K562 (cell line): Measurements from ENCODE around the gene CEP170. TPM values are rescaled to one million over a fixed set of nuclear protein-coding genes. Genes with fewer than 3 reads are reported as not detected.

ENCODE experiments used
- ATAC-seq: fragments of 200-7000 bp; cut with Tn5 transposase; 3 replicates; pipeline ENCODE4 v1.9.1; 2020; ENCODE audit warnings: moderate library complexity
- BruUV-seq: library from RNA; stranded (reverse); fragments of 400-500 nt; replicated peaks from 2 replicates; lab custom pipeline; 2021; lab: Mats Ljungman, UMichigan
- CTCF ChIA-PET: fragments of 300-600 bp; formaldehyde crosslinking; extraction: SDS; loops from one replicate; lab custom pipeline; 2021; ENCODE audit warnings: low intra/inter-chr PET ratio; lab: Yijun Ruan, JAX
- POLR2A ChIA-PET: fragments of 300-600, 350-650 bp; sonication (Branson Sonifier 250); formaldehyde crosslinking; extraction: SDS; loops from one replicate; lab custom pipeline; 2021; ENCODE audit warnings: antibody characterized with exemption, inconsistent platforms; lab: Yijun Ruan, JAX
- DNase-seq, 4 experiments: peaks; one replicate each; pipeline versions ENCODE4 v3.0.0 to v3.0.0-alpha.2; 2011 to 2018; ENCODE audit warnings: low spot score in 3 of 4, mixed read lengths in 3 of 4; ENCODE audit errors: extremely low read depth in 1 of 4
- FAIRE-seq: peaks from 2 replicates; lab custom pipeline; 2011; peaks lifted over from hg19 to GRCh38; lab: Jason Lieb, UNC
- H2AFZ ChIP-seq: 2 replicates; pipeline ENCODE4 v1.6.0; 2011; ENCODE audit warnings: low read depth, low read length, control low read depth, inconsistent platforms
- H3K27ac ChIP-seq: fragments of 200-600 bp; 3 replicates; pipeline ENCODE4 v1.8.0; 2011; ENCODE audit warnings: low read depth, mild to moderate bottlenecking, control low read depth, inconsistent platforms, low read length, moderate library complexity, mixed read lengths; ENCODE audit errors: extremely low read depth
- H3K27me3 ChIP-seq, 2 experiments: fragments of 300-600 bp in 1 of 2; 2 replicates in 1 of 2; 3 replicates in 1 of 2; pipeline versions ENCODE4 v1.6.0 to v1.8.0; 2011; ENCODE audit warnings: inconsistent platforms in 2 of 2, low read length in 2 of 2, mild to moderate bottlenecking in 1 of 2, mixed read lengths in 1 of 2, moderate library complexity in 1 of 2; ENCODE audit not compliant: control insufficient read depth in 2 of 2, insufficient read depth in 2 of 2
- H3K36me3 ChIP-seq: fragments of 300-600 bp; 3 replicates; pipeline ENCODE4 v1.8.0; 2011; ENCODE audit warnings: mild to moderate bottlenecking, low read length, inconsistent platforms; ENCODE audit not compliant: control insufficient read depth, insufficient read depth
- H3K4me1 ChIP-seq, 2 experiments: fragments of 200-600 bp in 1 of 2; replicated peaks in 1 of 2; 2 replicates in 1 of 2; 3 replicates in 1 of 2; pipeline versions ENCODE4 v1.5.1 to v1.8.0; 2011; ENCODE audit warnings: inconsistent platforms in 2 of 2, low read length in 2 of 2, mild to moderate bottlenecking in 1 of 2, mixed read lengths in 1 of 2, moderate library complexity in 1 of 2; ENCODE audit not compliant: control insufficient read depth in 2 of 2, insufficient read depth in 2 of 2
- H3K4me2 ChIP-seq: 2 replicates; pipeline ENCODE4 v1.6.1; 2011; ENCODE audit warnings: low read length, control low read depth, inconsistent platforms, mixed read lengths; ENCODE audit not compliant: insufficient read depth
- H3K4me3 ChIP-seq: fragments of 200-600 bp; sonication (generic), shearing (Covaris generic); 2 replicates; pipeline ENCODE4 v1.5.1; 2016; ENCODE audit warnings: control low read depth, inconsistent platforms
- H3K79me2 ChIP-seq: fragments of 200-600 bp; 3 replicates; pipeline ENCODE4 v1.8.0; 2011; ENCODE audit warnings: low read length, inconsistent platforms; ENCODE audit not compliant: control insufficient read depth, insufficient read depth
- H3K9ac ChIP-seq, 2 experiments: 2 replicates each; pipeline versions ENCODE4 v1.6.0 to v1.6.1; 2011; ENCODE audit warnings: low read depth in 2 of 2, low read length in 2 of 2, control low read depth in 1 of 2, inconsistent platforms in 1 of 2, mild to moderate bottlenecking in 1 of 2, mixed read lengths in 1 of 2; ENCODE audit not compliant: insufficient read depth in 1 of 2
- H3K9me1 ChIP-seq: one replicate; pipeline ENCODE4 v1.6.0; 2011; ENCODE audit warnings: inconsistent platforms, mild to moderate bottlenecking, low read length, moderate library complexity; ENCODE audit not compliant: control insufficient read depth, insufficient read depth
- H3K9me3 ChIP-seq: replicated peaks from 2 replicates; pipeline ENCODE4 v1.5.1; 2011; ENCODE audit warnings: low read depth, low read length, inconsistent platforms; ENCODE audit not compliant: control insufficient read depth, insufficient read depth
- H4K20me1 ChIP-seq: replicated peaks from 2 replicates; pipeline ENCODE4 v1.6.1; 2011; ENCODE audit warnings: low read length, inconsistent platforms, mixed read lengths; ENCODE audit not compliant: control insufficient read depth, insufficient read depth
- CEBPB ChIP-seq: fragments of 450-650 bp; IDR thresholded peaks from 2 replicates; pipeline ENCODE4 v1.6.1; 2016; ENCODE audit warnings: missing genetic modification characterization, missing compliant biosample characterization
- CEBPG ChIP-seq, 3 experiments: fragments of 200-800 bp in 1 of 3; sonication (Bioruptor generic) in 1 of 3; sonication (generic) in 1 of 3; formaldehyde crosslinking in 1 of 3; IDR thresholded peaks in 2 of 3; conservative IDR thresholded peaks in 1 of 3; 2 replicates each; pipeline versions ENCODE4 v1.6.1 to v1.8.0; 2016 to 2022; ENCODE audit warnings: missing compliant biosample characterization in 2 of 3, missing genetic modification characterization in 2 of 3, mild to moderate bottlenecking in 1 of 3, missing genetic modification reagents in 1 of 3
- FOXJ3 ChIP-seq: sonication (generic); formaldehyde crosslinking; IDR thresholded peaks from 2 replicates; pipeline ENCODE4 v1.4.0; 2020; ENCODE audit warnings: mild to moderate bottlenecking, missing genetic modification reagents
- ZBTB40 ChIP-seq, 2 experiments: fragments of 450-650 bp in 1 of 2; sonication (generic) in 1 of 2; formaldehyde crosslinking in 1 of 2; IDR thresholded peaks; 2 replicates each; pipeline versions ENCODE4 v1.7.1 to v1.9.0; 2016 to 2022; ENCODE audit warnings: inconsistent platforms in 1 of 2, mild to moderate bottlenecking in 1 of 2, missing genetic modification reagents in 1 of 2
- WGBS: fragments of 100-300 bp; shearing (Covaris generic); methylation state at CpG from one replicate; pipeline ENCODE4 v1.1.6; 2016; ENCODE audit warnings: low coverage, mixed read lengths; ENCODE audit not compliant: insufficient coverage; ENCODE audit errors: missing lambda C conversion rate; 5-methylcytosine and 5-hydroxymethylcytosine counted together
- in situ Hi-C: fragments of 300-500 bp; cut with MboI; formaldehyde crosslinking; loops from 4 replicates; pipeline ENCODE4 v1.15.0; 2018; ENCODE audit warnings: inconsistent platforms, mixed read lengths
- intact Hi-C: fragments of 100-400 bp; cut with micrococcal nuclease; formaldehyde crosslinking; loops from 2 replicates; pipeline ENCODE4 v1.14.2; 2022
- polyA plus RNA-seq, 8 experiments: library from polyadenylated mRNA; depleted of rRNA in 4 of 8; stranded (reverse) in 5 of 8; unstranded in 3 of 8; fragments of >200 nt; fragmentation: Nextera tagmentation in 2 of 8; fragmentation: Illumina TruSeq in 1 of 8; extraction: Ambion mirVana in 2 of 8; extraction: Trizol in 1 of 8; gene quantifications; 2 replicates each; pipeline versions ENCODE4 v1.2.1 to v1.2.3, GENCODE V29; 2011 to 2014; ENCODE audit warnings: inconsistent platforms in 1 of 8, missing spikeins in 1 of 8
- total RNA-seq, 7 experiments: library from RNA; depleted of rRNA in 6 of 7; stranded (reverse); fragments of >200 nt in 6 of 7; fragmentation: Illumina TruSeq in 2 of 7; extraction: Trizol in 2 of 7; gene quantifications; 2 replicates each; pipeline versions ENCODE4 v1.2.1 to v1.2.3, GENCODE V29; 2011 to 2021; ENCODE audit warnings: low replicate concordance in 1 of 7

Gene CEP170
- total and polyA plus RNA-seq, 9 of the 15 experiments (the other 6 are each of a cell fraction or from before 2014, with no cell fraction given): 22.6 to 110 (median 68.5) TPM

- no peaks in the 10 kb centered on the region for H3K9me1 ChIP-seq
- intact Hi-C loops (no loop called here), in situ Hi-C loops (no loop called here)
- FAIRE-seq (no peak), ATAC-seq (peak; percentile 7), DNase-seq (no peak)
- WGBS: 85% methylated on average over 10 of the region's 10 CpGs
- peaks cover 14% of the 10 kb centered on the region; the same call in 2 of the 3 replicates for H3K79me2 ChIP-seq
- no peaks in the 10 kb centered on the region for H3K9me3 ChIP-seq
- BruUV-seq: no TSS peak
- no peaks in the 10 kb centered on the region for H4K20me1 ChIP-seq
- TF ChIP-seq ZBTB40 (IDR thresholded peaks at IDR 0.05): no peak
- no peak for TF ChIP-seq ZBTB40 (CRISPR knock-in tag; IDR thresholded peaks at IDR 0.05)
- TF ChIP-seq CEBPB (tag): peak; percentile 92
- no peak for TF ChIP-seq FOXJ3 (CRISPR knock-in tag)
- TF ChIP-seq CEBPG (CRISPR knock-in tag; IDR thresholded peaks at IDR 0.05): peak; percentile 57; the same call in 1 of the 2 replicates
- TF ChIP-seq CEBPG (tag; conservative IDR thresholded peaks at IDR 0.05 in 1 of 2, IDR thresholded peaks at IDR 0.05 in 1 of 2): no peak; a peak in 1 of 4 replicates
- no peaks in the 10 kb centered on the region for H3K27me3 ChIP-seq
- peak overlapping the region; percentile 61 for H3K27ac ChIP-seq
- H3K4me2 ChIP-seq: peak overlapping the region; percentile 67
- H3K36me3 ChIP-seq: peaks cover 9% of the 10 kb centered on the region; the same call in 2 of the 3 replicates
- peak overlapping the region; percentile 78 for H2AFZ ChIP-seq
- H3K4me3 ChIP-seq: no peak overlapping the region
- peaks cover 28 to 56% of the 10 kb centered on the region in 2 experiments for H3K4me1 ChIP-seq
- peak overlapping the region in 1 of 2 experiments; percentile 36; a peak in 1 of 4 replicates for H3K9ac ChIP-seq
- POLR2A ChIA-PET: interaction anchor here (0.6 to 1.3 kb wide), 4 partner anchors 12 to 1562 kb away, joined by 3 to 5 read pairs (median 3); partner anchors contain the start of gene SDCCAG8
- CTCF ChIA-PET: interaction anchor here (0.7 kb wide), 1 partner anchor 331 kb away, joined by 8 read pairs; no protein-coding TSS in a partner anchor
Observed at GRCh38 chr1:243267471-243267880, 12.4 kb upstream of the CEP170 start.
